Mesodermal cell (in vitro differentiated cells): Measurements from ENCODE around the gene PAPPA.

Experiments
- H3K27ac ChIP-seq: 2 replicates; pipeline ENCODE4 v1.7.0; 2013; ENCODE audit warnings: mild to moderate bottlenecking, low read depth, low read length, moderate library complexity; ENCODE audit not compliant: severe bottlenecking
- H3K36me3 ChIP-seq: 2 replicates; pipeline ENCODE4 v1.7.1; 2013; ENCODE audit warnings: mild to moderate bottlenecking, low read length, moderate library complexity; ENCODE audit not compliant: control insufficient read depth, insufficient read depth
- H3K4me1 ChIP-seq: one replicate; pipeline ENCODE4 v1.7.1; 2013; ENCODE audit warnings: mild to moderate bottlenecking, low read length; ENCODE audit not compliant: insufficient read depth, control insufficient read depth, poor library complexity, severe bottlenecking
- H3K4me3 ChIP-seq: 2 replicates; pipeline ENCODE4 v1.7.0; 2013; ENCODE audit warnings: low read length, control low read depth, mild to moderate bottlenecking; ENCODE audit not compliant: insufficient read depth, poor library complexity, severe bottlenecking; ENCODE audit errors: extremely low read depth
- H3K9me3 ChIP-seq: 2 replicates; pipeline ENCODE4 v1.7.1; 2013; ENCODE audit warnings: mild to moderate bottlenecking, low read length, moderate library complexity; ENCODE audit not compliant: control insufficient read depth
- WGBS, 2 experiments: methylation state at CpG; one replicate each; pipeline ENCODE4 v1.1.5; 2013; ENCODE audit warnings: missing lambda C conversion rate in 2 of 2; ENCODE audit not compliant: insufficient coverage in 2 of 2; 5-methylcytosine and 5-hydroxymethylcytosine counted together

PAPPA gene

DNA sequence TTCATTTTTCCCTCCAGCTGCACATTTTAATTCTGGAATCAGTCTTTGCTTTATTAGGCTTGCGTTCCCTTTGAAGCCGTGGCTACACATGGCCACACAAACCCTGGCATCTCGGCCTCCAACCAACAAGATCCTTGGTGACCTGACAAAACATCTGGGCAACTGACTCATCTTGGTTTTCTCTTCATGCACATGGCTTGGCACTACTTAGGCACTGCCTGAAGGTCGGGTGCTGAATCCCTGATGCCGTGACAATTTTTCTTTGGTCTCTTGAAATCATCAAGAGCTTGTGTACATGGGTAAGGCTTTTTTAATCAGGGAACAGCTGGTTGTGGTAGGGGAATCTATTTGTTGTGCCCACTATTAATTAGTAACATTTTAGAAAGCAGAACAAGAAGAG lies 16.0 kb upstream of the PAPPA start:
- no peaks in the 10 kb centered on the region for H3K36me3 ChIP-seq
- 91 to 94% methylated on average over 3 to 5 of the region's 5 CpGs for WGBS, 2 experiments
- H3K27ac ChIP-seq, result no peak overlapping the region
- no peaks in the 10 kb centered on the region for H3K9me3 ChIP-seq
- H3K4me1 ChIP-seq, result no peaks in the 10 kb centered on the region
- H3K4me3 ChIP-seq, result no peak overlapping the region

DNA sequence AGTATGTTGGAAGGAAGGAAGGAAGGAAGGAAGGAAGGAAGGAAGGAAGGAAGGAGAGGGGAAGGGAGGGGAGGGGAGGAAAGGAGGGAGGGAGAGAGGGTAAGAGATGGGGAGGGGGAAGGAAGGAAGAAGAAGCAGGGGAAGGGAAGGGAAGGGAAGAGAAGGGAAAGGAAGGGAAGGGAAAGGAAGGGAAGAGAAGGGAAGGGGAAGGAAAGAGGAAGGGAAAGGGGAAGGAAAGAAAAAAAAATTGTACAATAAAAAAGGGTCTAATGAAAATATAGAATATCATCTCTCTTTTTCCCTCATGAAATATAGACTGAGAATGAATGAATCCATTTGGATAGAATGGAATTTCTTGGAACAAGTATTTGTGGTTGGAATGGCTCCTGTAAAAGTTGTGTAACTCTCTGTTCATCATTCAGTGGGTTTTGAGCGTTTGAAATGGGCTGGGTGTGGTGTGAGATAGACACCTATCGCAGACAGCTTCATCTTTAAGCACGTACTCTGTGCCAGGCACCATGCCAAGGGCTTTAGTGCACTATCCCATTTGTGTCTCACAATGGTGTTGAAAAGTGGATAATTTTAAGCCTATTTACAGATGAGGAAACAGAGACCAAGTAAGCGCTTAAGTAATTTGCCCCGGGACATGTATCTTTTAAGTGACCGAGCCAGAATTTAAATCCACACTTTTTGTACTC lies 11.6 kb upstream of the PAPPA start:
- Histone ChIP-seq H3K9me3 (no peaks in the 10 kb centered on the region), H3K36me3 (no peaks in the 10 kb centered on the region), H3K27ac (no peak overlapping the region), H3K4me1 (peaks cover 3% of the 10 kb centered on the region), H3K4me3 (no peak overlapping the region)
- 93 to 96% methylated on average over 5 to 6 of the region's 6 CpGs for WGBS, 2 experiments

DNA sequence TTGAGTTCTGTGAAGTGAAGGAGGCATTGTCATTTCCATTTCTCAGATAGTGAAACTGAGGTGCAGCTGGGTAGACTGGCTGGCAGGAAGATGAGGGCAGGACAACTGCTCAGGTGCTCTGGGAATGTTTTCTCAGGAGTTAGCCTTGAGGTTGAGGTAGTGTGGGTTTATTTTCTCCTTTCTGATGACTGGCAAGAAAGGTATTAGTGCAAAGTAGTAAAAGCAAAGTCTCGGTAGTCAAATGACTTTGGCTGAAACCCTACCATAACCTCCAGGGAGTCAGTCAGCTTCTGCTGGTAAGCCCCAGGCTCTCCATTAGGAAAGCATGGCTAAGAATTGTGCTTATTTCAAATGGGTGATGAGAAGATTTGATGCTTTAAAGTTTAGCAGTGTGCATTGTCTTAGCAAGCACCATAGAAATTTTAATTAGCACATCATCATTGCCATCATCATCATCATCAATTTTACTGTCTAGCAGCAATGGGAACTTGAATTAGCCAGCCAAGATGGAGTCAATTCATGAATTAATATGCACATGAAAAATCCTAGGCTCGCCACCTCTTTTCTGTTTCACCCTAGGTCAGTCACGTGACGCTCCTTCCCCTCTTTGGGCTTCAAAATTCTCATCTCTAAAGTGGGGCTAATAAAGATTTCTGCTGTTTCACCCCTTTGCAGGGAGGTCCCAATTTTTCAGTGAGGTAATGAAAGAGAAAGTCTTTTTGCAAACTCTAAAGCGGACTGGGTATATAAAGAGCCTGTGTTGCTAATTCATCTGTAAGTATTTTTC lies 10.7 kb upstream of the PAPPA start:
- H3K36me3 ChIP-seq, result no peaks in the 10 kb centered on the region
- no peak overlapping the region for H3K27ac ChIP-seq
- 87 to 100% methylated on average over 1 to 3 of the region's 5 CpGs for WGBS, 2 experiments
- no peaks in the 10 kb centered on the region for H3K9me3 ChIP-seq
- no peak overlapping the region for H3K4me3 ChIP-seq
- peaks cover 3% of the 10 kb centered on the region for H3K4me1 ChIP-seq

DNA sequence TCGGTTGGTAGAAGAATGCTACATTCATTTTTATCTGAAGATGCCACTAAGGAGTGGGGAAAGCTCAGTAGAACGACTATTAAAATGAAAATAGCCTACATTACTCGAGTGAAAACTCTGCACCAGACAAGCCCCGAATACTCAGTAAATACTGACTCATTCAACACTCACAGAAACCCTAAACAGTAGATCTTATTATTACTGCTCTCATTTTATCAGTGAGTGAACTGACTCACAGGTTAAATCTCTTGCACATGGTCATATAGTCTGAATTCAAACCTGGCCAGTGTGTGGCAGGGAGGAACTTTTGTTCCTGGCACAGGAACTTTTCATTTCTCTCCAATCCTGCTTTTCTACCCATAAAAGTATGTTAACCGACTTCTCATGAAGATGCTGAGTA lies 9.6 kb upstream of the PAPPA start:
- Histone ChIP-seq H3K4me1 (peaks cover 3% of the 10 kb centered on the region), H3K27ac (no peak overlapping the region), H3K36me3 (no peaks in the 10 kb centered on the region), H3K9me3 (no peaks in the 10 kb centered on the region), H3K4me3 (no peak overlapping the region)
- WGBS, 2 experiments, result 85 to 86% methylated on average over 2 to 4 of the region's 5 CpGs

DNA sequence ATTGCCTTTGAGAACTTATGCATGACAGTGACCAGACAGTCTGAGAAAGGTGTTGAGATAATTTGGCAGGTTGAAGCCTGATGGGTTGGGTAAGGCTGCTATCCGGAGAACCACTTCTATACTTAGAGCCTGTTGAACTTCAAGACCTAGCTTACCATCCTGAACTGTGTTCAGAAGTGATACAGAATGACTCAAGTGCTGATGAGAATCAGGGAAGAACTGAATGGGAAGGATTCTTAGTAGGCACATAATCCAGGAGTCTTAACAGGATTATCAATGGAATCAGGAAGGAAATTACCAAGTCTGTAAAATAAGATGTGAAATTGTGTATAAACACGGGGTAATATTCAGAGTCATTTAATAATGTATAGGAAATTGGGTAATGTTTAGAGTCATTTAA lies 9.0 kb upstream of the PAPPA start:
- no CpG with 5 or more reads among the region's 2 CpGs for WGBS, 2 experiments
- Histone ChIP-seq H3K36me3 (no peaks in the 10 kb centered on the region), H3K9me3 (no peaks in the 10 kb centered on the region), H3K4me1 (peaks cover 4% of the 10 kb centered on the region), H3K27ac (no peak overlapping the region), H3K4me3 (no peak overlapping the region)

DNA sequence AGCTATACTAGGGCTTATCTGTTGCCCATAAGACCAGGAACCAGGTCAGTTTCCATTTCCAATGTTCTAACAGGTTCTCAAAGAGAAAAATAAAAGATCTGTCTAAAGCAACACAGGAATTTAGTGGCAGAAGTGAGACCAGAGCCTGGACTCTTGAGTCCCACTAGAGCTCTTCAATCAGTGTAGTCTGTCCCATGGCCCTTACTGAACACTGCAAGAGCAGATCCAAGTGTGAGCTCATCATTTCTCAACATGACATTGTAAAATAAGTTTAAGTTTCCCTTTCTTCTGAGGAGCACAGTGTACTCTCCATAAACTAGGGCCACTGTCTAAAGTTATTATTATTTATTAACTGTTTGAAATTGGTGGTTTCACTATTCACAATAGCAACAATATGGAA lies 8.6 kb upstream of the PAPPA start:
- Histone ChIP-seq H3K4me3 (no peak overlapping the region), H3K36me3 (no peaks in the 10 kb centered on the region), H3K4me1 (peaks cover 7% of the 10 kb centered on the region), H3K27ac (no peak overlapping the region), H3K9me3 (no peaks in the 10 kb centered on the region)

DNA sequence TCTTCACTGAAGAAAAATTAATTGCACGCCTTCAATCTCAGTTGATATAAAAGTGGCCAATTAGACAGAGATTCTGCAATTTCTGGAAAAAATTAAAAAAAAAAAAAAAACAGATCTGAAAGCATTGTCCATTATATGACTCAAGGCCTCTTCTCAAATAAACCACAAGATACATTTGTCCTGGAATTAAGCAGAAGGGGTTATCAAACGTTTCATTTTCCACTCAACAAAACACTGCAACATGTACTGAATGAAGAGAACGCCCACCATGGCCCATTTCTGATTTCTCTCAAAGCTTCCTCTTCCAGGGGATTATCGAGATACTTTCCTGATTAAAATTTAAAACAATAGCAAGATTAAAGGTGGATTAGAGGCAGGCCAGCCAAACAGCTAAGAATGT lies 5.8 kb upstream of the PAPPA start:
- peaks cover 21% of the 10 kb centered on the region for H3K4me1 ChIP-seq
- H3K9me3 ChIP-seq, result no peaks in the 10 kb centered on the region
- no peak overlapping the region for H3K27ac ChIP-seq
- WGBS, 2 experiments, result 100% methylated on average over 1 of the region's 4 CpGs
- H3K4me3 ChIP-seq, result no peak overlapping the region
- no peaks in the 10 kb centered on the region for H3K36me3 ChIP-seq

DNA sequence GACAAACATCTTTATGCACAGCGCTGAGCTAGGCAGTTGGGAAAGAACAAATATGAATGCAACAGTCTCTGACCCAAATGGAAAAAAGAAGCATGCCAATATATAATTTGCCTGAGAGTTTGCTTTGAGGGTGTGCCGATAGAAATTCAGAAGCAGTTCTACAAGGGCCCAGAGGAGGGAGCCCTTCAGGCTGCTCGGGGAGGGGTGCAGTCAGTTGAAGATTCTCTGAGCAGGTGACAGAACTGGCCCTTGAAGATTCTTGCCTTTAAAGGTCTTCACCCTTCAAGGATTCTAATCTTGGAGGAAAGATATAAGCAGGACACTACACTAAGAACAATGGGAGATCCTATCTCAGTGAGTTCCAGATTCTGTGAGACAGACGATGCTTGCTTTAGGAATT lies 3.7 kb upstream of the PAPPA start:
- no peak overlapping the region for H3K4me3 ChIP-seq
- H3K4me1 ChIP-seq, result peaks cover 24% of the 10 kb centered on the region
- H3K9me3 ChIP-seq, result no peaks in the 10 kb centered on the region
- no peak overlapping the region for H3K27ac ChIP-seq
- no peaks in the 10 kb centered on the region for H3K36me3 ChIP-seq
- WGBS, 2 experiments, result 34 to 58% methylated on average over 2 to 3 of the region's 4 CpGs

DNA sequence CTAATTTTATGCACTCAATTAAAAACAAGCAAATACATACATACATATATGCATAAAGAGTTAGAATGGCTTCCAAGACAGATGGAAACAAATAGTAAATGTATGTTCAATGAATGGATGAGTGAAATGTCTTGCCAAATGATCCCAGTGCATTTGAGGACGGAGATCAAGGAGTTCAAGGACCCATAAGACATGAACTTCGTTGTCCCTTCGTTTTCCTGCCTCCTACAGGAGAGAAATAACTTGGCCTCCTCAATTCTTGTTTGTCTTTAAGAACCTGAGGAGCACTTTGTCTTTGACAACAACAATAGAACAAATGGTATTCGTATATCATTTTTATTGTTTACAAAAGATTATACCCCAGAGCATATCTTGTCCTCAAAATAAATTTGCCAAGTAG lies 2.4 kb upstream of the PAPPA start:
- Histone ChIP-seq H3K27ac (no peak overlapping the region), H3K36me3 (no peaks in the 10 kb centered on the region), H3K9me3 (no peaks in the 10 kb centered on the region), H3K4me3 (no peak overlapping the region), H3K4me1 (peaks cover 24% of the 10 kb centered on the region)
- WGBS, 2 experiments, result 76 to 77% methylated on average over 3 of the region's 4 CpGs

DNA sequence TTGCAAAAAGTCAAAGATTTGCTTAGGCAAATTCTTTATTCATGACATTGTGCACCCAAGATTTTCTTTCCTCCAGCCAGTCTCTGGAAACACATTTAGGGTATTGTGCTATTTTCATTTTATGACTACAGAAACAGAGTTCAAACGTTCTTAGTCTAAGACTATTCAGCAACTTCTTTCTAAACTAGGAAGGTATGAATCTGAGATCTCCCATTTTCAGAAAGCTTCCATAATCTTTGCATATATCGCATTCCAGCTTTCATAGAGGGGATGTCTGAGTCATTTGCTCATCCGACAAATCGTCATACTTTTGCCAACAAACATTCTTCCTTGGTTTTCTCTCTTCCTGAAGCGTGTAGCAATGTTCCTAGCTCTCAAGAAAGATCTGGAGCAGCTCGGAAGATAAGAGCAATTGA lies 1.6 kb upstream of the PAPPA start:
- WGBS, 2 experiments, result 54 to 69% methylated on average over 2 to 4 of the region's 6 CpGs
- no peak overlapping the region for H3K4me3 ChIP-seq
- no peaks in the 10 kb centered on the region for H3K36me3 ChIP-seq
- H3K4me1 ChIP-seq, result peaks cover 24% of the 10 kb centered on the region
- peak overlapping the region; percentile 52 for H3K27ac ChIP-seq
- no peaks in the 10 kb centered on the region for H3K9me3 ChIP-seq

DNA sequence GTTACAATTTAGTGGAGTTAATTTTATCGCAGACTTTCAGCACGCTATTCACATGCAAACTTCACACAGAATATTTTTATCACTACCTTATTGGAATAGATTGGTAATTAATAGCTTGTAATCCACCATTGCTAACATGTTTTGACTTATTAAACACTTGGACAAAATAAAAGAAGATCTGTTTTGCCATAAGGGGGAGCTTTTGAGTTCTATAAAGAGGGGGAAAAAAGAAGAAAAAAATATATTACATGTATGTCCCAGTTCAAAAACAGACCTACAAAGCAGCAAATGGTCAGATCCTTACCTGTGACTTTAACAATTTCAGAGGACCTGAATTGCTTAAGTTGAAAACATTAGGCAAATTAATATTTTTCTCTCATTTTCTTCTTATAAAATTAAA lies 1.2 kb upstream of the PAPPA start:
- Histone ChIP-seq H3K4me3 (no peak overlapping the region), H3K36me3 (no peaks in the 10 kb centered on the region), H3K4me1 (peaks cover 24% of the 10 kb centered on the region), H3K9me3 (no peaks in the 10 kb centered on the region), H3K27ac (no peak overlapping the region)
- no CpG with 5 or more reads among the region's 2 CpGs for WGBS, 2 experiments
